Esophagus muscularis mucosa (tissue), 2 donors: ENCODE results near the gene MYO16.

Experiments
- POLR2A ChIP-seq: fragments of 450-650 bp; IDR thresholded peaks from one replicate; pipeline ENCODE4 v1.6.1; 2017; ENCODE audit warnings: antibody characterized with exemption, moderate library complexity, mild to moderate bottlenecking, low read depth
- POLR2AphosphoS5 ChIP-seq, 2 donors: sonication (generic); formaldehyde crosslinking; IDR thresholded peaks; one replicate each; pipeline ENCODE4 v1.6.1; 2017; ENCODE audit warnings: antibody characterized with exemption in 2 of 2

GRCh38 chr13:109235901-109236300 is 606.5 kb downstream of the MYO16 start:
- TF ChIP-seq POLR2A = no peak
- TF ChIP-seq POLR2AphosphoS5 (IDR thresholded peaks at IDR 0.05) = no peak
